Measurements from ENCODE around the gene ZNF212. TPM values are rescaled to one million over a fixed set of nuclear protein-coding genes. Genes with fewer than 3 reads are reported as not detected.
A peak's percentile ranks its signal among the peaks of the same experiment; 100 is the strongest.

The ZNF212 gene
- total and polyA plus RNA-seq, 9 of the 15 experiments (the other 6 are each of a cell fraction or from before 2014, with no cell fraction given): 1.8 to 21.4 (median 7.2) TPM

DNA sequence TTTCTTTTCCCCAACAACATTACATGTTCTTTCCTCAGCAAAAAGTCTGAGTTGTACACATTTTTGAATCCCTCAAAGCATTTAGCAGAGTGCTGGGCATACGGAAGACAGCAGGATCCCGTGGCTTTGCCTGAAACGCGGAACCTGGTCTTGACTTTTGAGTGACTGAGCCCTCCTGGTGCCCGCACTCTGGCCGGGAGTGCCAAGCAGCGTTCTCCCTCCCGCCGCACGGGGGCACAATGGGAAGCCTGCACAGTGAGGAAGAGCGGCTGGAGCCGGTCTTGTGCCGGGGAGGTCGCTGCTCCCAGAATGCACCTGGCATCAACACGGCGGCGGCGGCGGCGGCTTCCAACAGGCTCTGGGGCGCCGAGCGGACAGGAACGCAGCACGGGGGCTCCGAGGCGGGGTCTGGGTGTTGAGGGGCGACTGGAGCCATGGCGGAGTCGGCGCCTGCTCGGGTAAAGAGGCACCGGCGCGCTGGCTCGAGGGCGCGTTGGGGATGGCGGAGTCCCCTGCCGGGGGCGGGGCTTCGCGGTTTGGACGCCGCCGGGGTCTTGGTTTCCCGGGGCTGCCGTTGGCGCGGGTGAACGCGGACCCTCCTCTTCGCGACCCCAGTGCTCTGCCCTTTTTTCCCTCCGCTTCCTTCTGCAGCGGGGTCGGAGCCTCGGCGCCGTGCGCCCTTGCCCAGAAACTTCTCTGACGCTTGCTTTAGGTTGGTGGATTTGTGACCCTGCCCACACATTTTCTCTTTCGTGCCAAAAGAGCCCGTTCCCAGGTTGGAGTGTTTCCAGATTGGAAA lies at the start of gene ZNF212 (continued):
- TF ChIP-seq, protein P1, sequence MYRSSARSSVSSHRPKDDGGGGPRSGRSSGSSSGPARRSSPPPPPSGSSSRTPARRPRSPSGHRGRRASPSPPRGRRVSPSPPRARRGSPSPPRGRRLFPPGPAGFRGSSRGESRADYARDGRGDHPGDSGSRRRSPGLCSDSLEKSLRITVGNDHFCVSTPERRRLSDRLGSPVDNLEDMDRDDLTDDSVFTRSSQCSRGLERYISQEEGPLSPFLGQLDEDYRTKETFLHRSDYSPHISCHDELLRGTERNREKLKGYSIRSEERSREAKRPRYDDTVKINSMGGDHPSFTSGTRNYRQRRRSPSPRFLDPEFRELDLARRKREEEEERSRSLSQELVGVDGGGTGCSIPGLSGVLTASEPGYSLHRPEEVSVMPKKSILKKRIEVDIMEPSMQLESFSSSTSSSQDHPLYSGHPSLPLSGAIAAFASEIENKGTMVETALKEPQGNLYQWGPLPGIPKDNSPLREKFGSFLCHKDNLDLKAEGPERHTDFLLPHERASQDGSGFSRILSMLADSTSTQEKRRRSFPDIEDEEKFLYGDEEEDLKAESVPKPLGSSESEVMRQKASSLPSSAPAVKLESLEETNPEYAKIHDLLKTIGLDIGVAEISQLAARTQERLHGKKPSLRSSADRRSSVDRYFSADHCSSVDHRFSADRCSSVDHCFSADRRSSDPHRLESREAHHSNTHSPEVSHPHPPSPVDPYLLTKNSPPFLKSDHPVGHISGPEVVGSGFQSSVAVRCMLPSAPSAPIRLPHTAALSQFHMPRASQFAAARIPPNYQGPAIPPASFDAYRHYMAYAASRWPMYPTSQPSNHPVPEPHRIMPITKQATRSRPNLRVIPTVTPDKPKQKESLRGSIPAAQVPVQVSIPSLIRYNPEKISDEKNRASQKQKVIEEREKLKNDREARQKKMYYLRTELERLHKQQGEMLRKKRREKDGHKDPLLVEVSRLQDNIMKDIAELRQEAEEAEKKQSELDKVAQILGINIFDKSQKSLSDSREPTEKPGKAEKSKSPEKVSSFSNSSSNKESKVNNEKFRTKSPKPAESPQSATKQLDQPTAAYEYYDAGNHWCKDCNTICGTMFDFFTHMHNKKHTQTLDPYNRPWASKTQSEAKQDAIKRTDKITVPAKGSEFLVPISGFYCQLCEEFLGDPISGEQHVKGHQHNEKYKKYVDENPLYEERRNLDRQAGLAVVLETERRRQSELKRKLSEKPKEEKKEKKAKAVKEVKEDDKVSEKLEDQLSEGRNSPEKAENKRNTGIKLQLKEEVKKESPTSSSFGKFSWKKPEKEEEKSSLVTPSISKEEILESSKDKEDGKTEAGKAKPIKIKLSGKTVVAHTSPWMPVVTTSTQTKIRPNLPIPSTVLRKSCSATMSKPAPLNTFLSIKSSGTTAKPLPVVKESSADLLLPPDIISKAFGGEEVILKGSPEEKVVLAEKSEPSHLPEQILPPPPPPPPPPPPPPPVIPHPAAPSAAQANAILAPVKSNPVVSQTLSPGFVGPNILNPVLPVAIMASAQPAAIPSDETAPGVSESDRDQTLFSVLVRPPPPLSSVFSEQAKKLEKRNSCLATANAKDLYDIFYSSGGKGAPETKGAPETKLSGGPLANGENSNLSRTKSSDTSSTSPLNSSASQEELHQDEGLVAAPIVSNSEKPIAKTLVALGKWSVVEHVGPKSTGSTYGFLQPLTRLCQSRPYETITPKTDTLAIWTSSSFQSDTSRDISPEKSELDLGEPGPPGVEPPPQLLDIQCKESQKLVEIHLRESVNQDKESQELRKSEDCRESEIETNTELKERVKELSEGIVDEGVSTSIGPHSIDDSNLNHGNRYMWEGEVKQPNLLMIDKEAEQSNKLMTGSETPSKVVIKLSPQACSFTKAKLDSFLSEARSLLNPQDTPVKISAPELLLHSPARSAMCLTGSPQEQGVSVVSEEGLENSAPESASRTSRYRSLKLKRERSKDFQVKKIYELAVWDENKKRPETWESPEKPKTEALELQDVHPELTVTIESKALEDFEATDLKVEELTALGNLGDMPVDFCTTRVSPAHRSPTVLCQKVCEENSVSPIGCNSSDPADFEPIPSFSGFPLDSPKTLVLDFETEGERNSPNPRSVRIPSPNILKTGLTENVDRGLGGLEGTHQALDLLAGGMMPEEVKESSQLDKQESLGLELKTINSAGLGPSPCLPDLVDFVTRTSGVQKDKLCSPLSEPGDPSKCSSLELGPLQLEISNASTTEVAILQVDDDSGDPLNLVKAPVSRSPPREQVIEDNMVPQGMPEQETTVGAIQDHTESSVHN (IDR thresholded peaks at IDR 0.05; ENCODE audit: borderline replicate concordance in 1 of 2, low read depth in 1 of 2): no peak
- TF ChIP-seq SMARCA4 (IDR thresholded peaks at IDR 0.05) (peak; percentile 50; the same call in 1 of the 2 replicates), CTBP1 (IDR thresholded peaks at IDR 0.05; ENCODE audit: borderline replicate concordance) (peak; percentile 90), NONO (IDR thresholded peaks at IDR 0.05; ENCODE audit: low read depth in 2 of 2, low read length in 1 of 2) (peak in 1 of 2 experiments; percentile 43; a peak in 1 of 4 replicates), CBX5 (IDR thresholded peaks at IDR 0.05; ENCODE audit: borderline replicate concordance, low read depth) (peak; percentile 23; the same call in 1 of the 2 replicates), ZFP36 (IDR thresholded peaks at IDR 0.05; ENCODE audit: low read depth, low read length, partially characterized antibody) (peak; percentile 35), RBFOX2 (IDR thresholded peaks at IDR 0.05; ENCODE audit: low read depth, low read length) (peak; percentile 87), HDAC6 (IDR thresholded peaks at IDR 0.05; ENCODE audit: low read depth, low read length) (no peak), RNF2 (IDR thresholded peaks at IDR 0.05) (peak; percentile 68), NFE2 (IDR thresholded peaks at IDR 0.05; ENCODE audit: low read depth) (peak; percentile 29), CC2D1A (IDR thresholded peaks at IDR 0.05) (peak; percentile 89), RFX7 (CRISPR knock-in tag; IDR thresholded peaks at IDR 0.05) (no peak)
- TF ChIP-seq, protein P2, sequence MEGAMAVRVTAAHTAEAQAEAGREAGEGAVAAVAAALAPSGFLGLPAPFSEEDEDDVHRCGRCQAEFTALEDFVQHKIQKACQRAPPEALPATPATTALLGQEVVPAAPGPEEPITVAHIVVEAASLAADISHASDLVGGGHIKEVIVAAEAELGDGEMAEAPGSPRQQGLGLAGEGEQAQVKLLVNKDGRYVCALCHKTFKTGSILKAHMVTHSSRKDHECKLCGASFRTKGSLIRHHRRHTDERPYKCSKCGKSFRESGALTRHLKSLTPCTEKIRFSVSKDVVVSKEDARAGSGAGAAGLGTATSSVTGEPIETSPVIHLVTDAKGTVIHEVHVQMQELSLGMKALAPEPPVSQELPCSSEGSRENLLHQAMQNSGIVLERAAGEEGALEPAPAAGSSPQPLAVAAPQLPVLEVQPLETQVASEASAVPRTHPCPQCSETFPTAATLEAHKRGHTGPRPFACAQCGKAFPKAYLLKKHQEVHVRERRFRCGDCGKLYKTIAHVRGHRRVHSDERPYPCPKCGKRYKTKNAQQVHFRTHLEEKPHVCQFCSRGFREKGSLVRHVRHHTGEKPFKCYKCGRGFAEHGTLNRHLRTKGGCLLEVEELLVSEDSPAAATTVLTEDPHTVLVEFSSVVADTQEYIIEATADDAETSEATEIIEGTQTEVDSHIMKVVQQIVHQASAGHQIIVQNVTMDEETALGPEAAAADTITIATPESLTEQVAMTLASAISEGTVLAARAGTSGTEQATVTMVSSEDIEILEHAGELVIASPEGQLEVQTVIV (CRISPR knock-in tag; IDR thresholded peaks at IDR 0.05; ENCODE audit: borderline replicate concordance): no peak
- TF ChIP-seq, protein P3, sequence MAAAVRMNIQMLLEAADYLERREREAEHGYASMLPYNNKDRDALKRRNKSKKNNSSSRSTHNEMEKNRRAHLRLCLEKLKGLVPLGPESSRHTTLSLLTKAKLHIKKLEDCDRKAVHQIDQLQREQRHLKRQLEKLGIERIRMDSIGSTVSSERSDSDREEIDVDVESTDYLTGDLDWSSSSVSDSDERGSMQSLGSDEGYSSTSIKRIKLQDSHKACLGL (CRISPR knock-in tag; IDR thresholded peaks at IDR 0.05; ENCODE audit: borderline replicate concordance, poor library complexity, severe bottlenecking): no peak
- TF ChIP-seq, protein P4, sequence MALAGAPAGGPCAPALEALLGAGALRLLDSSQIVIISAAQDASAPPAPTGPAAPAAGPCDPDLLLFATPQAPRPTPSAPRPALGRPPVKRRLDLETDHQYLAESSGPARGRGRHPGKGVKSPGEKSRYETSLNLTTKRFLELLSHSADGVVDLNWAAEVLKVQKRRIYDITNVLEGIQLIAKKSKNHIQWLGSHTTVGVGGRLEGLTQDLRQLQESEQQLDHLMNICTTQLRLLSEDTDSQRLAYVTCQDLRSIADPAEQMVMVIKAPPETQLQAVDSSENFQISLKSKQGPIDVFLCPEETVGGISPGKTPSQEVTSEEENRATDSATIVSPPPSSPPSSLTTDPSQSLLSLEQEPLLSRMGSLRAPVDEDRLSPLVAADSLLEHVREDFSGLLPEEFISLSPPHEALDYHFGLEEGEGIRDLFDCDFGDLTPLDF (CRISPR knock-in tag; IDR thresholded peaks at IDR 0.05): no peak

All from K562 (cell line).